GM12891 (cell line): ENCODE measurements around the gene CDK6.

Experiments used
- PAX5 ChIP-seq: IDR thresholded peaks from 2 replicates; pipeline ENCODE4 v1.6.1; 2011; ENCODE audit warnings: low read length, moderate library complexity, mild to moderate bottlenecking; ENCODE audit not compliant: insufficient read depth, severe bottlenecking
- POLR2A ChIP-seq: IDR thresholded peaks from 2 replicates; pipeline ENCODE4 v1.6.1; 2011; ENCODE audit warnings: low read depth, low read length, control low read depth
- POLR2AphosphoS5 ChIP-seq: IDR thresholded peaks from 2 replicates; pipeline ENCODE4 v1.6.1; 2011; ENCODE audit warnings: low read depth, low read length, control low read depth
- POU2F2 ChIP-seq: IDR thresholded peaks from 2 replicates; pipeline ENCODE4 v1.6.1; 2011; ENCODE audit warnings: low read depth, mild to moderate bottlenecking, control low read depth, low read length, moderate library complexity
- SPI1 ChIP-seq: IDR thresholded peaks from 2 replicates; pipeline ENCODE4 v1.6.1; 2011; ENCODE audit warnings: low read depth, low read length, control low read depth
- TAF1 ChIP-seq: IDR thresholded peaks from 2 replicates; pipeline ENCODE4 v1.6.1; 2011; ENCODE audit warnings: low read depth, low read length, control low read depth

- TF ChIP-seq POLR2AphosphoS5 = no peak
- TF ChIP-seq POLR2A = no peak
- TF ChIP-seq SPI1 = no peak
- TF ChIP-seq PAX5 = no peak
- TF ChIP-seq TAF1 = no peak
- no peak for TF ChIP-seq POU2F2
These were observed 57.4 kb downstream of the CDK6 start for GRCh38 chr7:92778972-92779371.
